NCI-H82 (cell line): ENCODE results near the gene ADD1.

Experiments used
- DNase-seq: peaks from one replicate; lab custom pipeline; 2025; lab: John Stamatoyannopoulos, UW

The ADD1 gene

DNA sequence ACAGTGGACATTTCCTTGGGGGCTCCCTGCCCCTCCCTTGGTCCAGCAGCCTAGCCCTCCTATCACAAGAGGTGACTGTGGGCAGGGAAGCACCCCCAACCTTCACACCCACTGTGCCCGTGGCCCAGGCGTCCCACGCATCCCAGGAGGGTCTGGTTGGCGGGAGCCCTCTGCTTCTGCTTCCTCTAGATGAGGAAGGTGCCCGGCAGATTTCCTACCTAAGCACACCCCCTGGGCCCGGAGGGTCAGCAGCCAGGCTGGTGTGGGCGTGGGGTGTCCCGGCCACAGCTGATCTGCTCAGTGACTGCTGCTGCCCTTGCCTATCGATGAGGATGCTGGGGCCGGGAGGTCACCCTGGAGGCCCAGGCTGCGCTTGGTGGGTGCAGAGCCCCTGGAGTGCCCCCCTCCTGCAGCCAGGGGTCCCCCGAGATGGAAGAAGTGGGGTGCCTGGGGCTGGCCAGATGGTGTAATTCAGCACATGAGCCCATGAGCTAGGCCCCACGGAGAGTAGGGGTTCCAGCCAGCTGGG lies 38.6 kb upstream of the ADD1 start:
- no peak for DNase-seq

DNA sequence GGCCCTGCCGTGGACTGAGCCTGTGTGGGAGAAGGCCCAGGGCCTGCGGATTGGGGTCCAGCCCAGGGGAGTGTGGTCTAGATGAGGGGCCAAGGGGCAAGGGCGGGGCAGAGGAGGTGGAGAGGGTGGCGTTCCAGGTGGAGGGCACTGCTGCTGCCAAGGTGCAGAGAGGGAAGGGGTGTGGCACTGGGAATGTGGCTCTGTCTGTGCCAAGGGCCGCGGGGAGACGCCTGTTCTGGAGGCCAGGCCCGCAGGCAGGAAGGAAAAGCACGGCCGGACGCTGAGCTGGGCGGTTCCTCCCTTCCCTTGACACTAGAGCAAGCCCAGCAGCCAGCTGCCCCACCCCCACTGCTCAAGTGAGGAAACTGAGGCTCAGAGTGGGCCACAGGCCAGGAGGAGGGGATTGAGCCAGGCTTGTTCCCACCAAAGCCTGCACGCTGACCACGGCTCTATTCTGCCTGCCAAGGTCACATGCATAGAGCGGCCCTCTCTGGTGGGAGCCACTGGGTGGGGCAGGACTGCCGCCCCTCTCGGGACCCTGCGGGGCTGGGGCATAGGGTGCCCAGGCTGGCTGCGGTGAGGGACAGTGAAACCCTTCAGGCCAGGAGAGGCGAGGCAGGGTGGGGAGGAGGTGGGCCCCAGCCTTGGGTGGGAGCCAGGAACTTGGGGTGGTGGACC lies 37.8 kb upstream of the ADD1 start:
- DNase-seq = no peak

DNA sequence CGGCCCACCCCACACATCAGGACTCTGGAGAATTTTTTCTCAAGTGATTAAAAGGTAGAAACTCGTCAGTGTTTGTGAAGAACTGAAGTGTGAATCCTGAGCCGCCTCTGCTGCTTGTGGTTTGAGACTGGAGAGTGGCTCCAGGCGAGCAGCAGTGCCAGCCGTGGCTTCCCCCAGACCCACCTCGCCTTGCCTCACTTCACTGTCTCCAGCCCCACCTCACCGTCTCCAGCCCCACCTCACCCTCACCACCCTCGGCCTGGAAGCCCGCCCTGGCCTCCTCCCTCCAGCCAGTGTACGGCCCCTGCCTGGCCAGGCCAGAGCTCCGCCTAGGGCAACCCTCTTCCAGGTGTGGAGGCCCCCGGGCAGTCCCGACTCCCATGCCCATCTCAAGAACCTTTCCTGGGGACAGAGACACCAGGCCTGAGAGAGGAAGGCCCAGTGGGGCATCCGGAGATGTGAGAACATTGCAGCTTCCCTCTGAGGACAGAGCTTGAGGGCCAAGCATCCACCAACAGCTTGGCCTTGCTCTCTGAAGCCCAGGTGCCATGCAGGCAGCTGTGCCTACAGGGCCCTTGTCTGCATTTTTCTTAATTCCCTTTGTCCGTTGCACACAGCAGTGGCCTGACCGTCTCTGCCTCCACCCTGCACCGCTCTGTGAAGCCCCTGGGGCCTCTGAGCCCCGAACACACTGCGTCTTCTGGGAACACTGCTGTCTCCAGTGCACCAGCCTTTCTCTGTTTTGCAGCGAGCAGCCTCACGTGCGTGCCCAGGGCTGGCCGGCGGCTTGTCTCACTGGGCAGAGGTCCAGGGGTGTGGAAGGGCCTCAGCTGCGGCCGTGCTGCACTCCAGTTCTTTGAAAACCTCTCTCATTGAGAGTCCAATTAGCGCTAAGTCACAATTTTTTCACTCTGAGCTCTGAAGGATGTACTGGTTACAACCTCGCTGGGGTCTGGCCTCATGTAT lies 37.0 kb upstream of the ADD1 start:
- no peak for DNase-seq

DNA sequence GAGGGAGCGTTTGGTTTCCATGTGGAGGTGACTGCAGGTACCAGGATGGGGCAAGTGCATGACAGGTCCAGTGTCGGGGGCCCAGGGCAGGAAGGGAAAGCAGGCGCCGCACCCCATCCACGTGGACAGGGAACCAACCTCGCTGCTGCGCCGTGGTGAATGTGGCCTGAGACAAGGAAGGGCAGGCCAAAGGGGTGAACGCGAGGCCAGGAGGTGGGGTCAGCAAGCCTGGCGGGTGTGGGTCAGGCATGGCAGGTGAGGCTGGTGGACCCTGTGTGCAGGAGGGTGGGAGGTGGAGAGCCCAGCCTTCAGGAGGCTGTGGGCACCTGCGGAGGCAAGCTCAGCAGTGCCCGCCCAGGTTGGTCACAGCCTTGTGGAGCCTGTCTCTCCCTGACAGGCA lies 36.1 kb upstream of the ADD1 start:
- DNase-seq = no peak

DNA sequence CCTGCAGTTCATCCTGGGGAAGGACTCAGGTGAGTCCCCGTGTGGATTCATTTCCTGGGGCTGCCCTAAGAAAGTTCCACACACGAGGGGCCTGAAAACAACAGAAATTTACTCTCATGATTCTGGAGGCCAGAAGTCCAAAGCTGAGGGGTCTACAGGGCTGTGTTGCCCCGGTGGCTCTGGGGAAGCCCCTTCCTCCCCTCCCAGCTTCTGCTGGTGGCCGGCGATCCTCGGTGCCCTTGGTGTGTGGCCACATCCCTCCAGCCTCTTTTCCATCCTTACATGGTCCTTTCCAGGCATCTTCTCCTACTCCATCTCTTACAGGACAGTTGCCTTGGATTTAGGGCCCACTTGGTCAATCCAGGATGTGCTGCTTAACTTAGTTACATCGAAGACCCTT lies 35.6 kb upstream of the ADD1 start:
- no peak for DNase-seq

- DNase-seq = no peak
These were observed 33.9 kb upstream of the ADD1 start for GRCh38 chr4:2809610-2810180.

DNA sequence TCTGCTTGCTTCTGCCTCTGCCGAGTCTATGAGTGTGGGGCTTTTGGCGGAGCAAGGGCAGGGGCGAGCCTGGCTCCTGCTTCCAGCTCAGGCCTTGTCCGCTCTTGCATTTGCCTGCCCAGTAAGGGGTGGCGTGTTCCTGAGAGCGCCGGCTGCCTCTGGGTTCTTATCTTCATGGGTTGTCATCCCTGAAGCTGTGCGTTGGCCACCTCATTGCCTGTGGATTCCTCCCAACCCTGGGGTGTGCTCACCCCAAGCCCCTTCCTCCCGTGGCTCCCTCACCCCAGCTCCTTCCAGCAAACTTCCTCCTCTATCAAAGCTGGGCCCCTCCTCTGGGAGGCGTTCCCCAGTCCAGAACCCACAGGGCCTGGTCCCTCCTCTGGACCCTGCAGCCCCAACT lies 33.3 kb upstream of the ADD1 start:
- DNase-seq = no peak

DNA sequence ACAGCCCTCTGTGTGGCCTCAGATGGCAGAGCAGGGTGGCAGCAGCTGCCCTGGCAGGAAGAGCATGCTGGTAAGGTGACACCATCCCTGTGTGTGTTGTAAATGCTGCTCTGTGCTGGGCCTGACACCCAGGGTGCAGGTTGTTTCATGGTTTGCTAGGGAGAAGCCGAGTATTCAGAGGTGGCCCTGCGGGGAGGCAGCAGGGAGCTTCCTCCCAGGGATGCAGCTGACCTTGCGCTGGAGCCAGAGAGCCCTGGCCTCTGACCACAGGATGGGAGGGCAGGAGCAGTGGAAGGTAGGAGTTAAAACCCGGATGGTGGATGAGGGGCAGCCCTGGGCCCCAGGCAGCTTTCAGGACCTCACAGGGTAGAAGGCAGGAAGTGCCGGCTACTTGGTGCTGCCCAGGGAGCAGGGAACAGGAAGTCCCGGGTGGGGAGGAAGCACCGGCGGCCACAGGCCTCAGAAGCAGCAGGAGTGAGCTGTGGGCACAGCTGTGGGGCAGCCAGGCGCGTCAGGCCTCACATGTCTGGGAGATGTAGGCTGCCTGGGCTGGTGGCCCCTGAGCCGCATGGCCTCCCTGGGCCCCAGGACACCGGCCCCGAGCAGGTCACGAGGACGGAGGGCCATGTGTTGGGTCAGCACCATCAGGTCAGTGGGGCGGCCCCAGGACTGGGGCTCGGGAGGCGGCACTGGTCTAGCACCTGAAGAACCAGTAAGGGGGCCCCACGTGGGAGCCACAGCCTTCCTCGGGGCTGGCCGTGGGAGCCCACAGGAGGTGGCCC lies 31.6 kb upstream of the ADD1 start:
- no peak for DNase-seq

DNA sequence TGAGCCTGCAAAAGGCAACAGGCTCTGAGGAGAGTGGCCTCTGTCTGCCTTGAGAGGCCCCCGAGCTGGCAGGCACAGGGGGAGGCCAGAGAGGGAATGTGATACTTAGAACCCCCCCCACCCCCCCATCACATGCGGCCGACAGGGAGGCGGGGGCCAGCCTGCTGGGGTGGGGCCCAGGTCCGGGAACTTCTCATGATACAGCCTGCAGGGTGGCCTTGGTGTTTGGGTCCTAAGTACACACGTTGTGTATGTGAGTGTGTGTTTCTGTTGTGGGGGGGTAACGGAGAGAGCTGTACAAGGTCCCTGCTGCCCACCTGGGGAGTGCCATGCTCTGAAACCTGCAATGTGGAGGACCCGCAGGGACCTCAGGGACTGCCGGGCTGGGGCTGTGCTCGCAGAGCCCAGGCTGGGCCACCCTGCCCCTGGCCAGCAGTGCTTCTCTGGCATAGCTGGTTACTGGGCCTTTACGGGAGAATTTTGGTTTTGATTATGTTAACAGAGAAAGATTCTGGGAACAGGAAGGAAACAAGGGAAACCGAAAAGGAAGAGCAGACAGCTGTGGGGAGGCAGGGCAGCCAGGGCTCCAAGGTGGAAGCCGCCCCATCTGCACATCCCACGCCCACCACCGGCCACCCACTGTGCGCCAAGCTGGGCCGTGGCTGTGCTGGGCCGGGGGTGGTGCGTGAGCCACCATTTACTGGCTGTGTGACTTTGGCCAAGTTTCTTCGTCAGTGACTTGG lies 30.9 kb upstream of the ADD1 start:
- no peak for DNase-seq

DNA sequence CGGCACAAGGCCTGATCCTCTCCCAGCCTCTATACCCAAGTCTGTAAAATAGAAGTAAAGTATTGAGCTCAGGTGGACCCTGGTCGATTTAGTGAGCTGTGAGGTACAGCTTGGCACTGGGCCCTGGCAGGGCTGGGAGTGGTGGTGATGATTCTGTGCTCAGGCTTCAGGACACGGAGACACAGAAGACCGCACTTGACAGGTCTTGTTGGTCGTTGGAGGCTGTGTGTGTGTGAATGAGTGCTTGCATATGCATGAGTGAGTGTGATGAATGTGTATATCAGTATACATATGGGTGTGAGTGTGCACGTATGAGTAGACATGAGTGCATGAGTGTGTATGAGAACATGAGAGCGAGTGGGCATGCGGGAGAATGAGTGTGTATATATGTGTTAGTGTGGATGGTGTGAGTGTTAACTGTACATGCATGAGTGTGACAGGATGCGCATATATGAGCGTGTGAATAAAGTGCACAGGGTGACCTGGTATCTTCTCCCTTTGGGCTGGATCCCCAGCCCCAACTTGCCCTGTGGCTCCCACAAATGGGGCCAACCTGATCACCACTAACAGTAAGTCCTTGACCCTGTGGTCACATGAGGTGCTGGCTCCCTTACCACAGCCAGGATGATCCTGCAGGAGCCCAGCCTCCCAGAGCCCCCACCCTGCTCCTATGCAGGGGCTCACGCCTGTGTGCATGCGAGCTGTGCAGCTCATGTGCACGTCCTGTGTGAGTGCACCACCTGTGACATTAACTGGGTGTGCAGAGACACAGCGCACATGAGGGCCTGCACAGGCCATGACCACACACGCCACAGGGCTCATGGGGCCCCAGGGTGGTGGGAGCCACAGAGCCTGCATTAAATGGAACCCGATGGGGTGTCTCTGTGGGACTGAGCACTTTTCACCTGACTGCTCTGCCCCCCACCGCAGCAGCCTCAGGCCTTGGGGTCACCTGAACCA lies 29.9 kb upstream of the ADD1 start:
- no peak for DNase-seq

DNA sequence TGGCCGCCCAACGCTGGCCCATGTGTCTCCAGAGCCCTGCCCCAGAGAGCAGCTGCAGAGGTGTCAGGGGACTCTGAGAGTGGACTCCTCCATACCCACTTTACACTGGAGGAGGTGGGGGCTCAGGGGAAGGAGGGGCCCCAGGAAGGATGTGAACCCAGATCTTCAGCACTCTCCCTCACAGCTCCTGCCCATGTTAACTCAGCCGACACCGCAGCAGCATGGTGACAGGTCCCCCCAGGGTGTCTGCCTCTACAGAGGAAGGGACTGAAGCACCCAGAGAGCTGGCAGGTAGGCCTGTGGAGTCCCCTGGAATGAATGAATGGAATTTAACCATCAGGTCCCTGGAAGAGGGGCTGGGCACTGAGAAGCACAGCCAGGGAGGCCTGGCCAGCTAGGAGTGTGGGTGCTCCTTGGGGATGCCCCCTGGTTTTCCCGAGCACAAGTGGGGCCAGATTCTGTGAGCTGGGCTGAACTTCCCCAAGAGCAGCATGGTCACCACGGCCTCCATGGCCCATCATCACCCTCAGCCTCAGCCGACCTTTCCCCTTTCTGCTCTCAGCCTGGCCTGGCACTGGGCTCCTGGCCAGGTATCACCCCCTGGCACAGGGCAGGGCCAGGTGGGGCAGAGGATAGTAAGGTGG lies 28.9 kb upstream of the ADD1 start:
- no peak for DNase-seq

GRCh38 chr4:2816401-2816954 lies 27.2 kb upstream of the ADD1 start:
- DNase-seq = no peak

- DNase-seq = no peak
These were observed 26.5 kb upstream of the ADD1 start for GRCh38 chr4:2817137-2817536.

- DNase-seq = peak; percentile 69
These were observed 25.8 kb upstream of the ADD1 start for GRCh38 chr4:2817701-2818350.

DNA sequence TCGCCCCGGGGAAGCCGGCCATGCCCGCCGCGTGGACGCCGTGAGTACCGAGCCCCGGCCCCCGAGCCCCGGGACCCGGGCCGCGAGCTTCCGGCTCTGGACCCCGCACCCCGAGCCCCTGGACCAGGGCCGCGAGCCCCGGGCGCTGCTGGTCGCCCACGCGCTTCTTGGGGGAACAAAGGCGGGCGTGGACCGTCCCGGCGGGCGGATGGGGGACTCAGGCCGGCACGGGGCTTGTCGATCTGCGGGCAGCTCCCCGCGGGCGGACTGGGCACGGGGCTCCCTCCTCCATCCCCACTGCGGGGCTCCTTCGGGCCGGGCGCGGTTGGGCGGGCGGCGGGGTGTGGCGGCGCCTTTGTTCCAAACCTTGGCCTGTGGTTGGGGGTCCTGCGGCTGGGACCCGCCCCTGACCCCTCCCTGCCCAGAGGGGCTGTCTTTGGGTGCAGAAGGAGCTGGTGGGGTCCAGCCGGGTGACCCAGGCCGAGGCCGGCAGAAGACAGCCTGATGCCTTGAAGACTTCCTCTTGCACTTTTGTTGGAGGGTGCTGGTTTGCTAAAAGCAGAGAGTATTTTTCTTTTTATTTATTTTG lies 25.2 kb upstream of the ADD1 start:
- peak; percentile 40 for DNase-seq

DNA sequence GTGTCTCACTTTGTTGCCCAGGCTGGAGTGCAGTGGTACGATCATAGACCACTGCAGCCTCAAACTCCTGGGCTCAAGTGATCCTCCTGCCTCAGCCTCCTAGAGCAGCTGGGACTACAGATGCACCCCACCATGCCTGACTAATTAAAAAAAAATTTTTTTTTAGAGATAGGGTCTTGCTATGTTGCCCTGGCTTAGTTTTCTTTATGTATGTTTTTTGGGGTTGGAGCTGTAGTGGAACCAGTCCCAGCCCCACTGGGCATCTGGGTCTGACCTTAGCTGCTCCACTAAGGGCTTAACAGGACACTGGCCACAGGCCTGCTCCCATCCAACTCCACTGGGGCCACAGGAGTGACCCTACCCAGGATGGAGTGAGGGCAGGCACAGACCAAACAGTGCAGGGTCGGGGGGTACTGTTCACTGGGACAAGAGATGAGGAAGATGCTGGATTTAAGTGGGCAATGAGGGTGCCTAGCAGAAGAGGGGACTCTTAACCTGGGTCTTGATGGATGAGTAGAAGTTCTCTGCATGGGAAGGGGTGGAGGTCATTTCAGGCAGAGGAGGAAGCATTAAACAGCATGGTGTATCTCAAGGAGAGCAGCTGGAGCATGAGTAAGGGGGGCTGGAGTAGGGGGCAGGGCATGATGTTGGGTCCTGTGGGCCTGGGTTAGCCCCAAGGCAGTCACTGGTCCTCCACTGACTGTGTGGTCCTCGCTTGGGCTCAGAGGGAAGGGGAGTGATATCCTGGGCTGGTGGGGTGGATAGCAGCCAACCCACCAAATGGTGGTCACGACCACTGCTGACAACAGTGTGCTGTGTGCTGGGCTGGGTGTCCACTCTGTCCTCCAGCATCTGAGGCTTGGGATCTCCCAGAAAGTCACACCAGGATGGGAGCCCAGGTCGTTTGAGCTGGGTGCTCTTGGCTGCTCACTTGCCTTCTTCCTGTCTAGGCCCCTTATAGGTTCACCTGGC lies 24.1 kb upstream of the ADD1 start:
- DNase-seq = no peak
